H9 (cell line): ENCODE results near the gene CD1C. TPM values are rescaled to one million over a fixed set of nuclear protein-coding genes. Genes with fewer than 3 reads are reported as not detected.

Experiments
- DNase-seq: peaks from one replicate; pipeline ENCODE4 v3.0.0-alpha.2; 2017
- H2AFZ ChIP-seq: one replicate; pipeline ENCODE4 v1.6.1; 2013; ENCODE audit warnings: mild to moderate bottlenecking, low read length, control low read depth, moderate library complexity
- H2AK5ac ChIP-seq: 2 replicates; pipeline ENCODE4 v1.6.1; 2013; ENCODE audit warnings: low read length, control low read depth, mixed read lengths; ENCODE audit not compliant: insufficient read length
- H2BK120ac ChIP-seq: one replicate; pipeline ENCODE4 v1.6.1; 2013; ENCODE audit warnings: low read depth, mild to moderate bottlenecking, low read length, control low read depth, inconsistent platforms; ENCODE audit not compliant: poor library complexity, severe bottlenecking
- H2BK12ac ChIP-seq: 2 replicates; pipeline ENCODE4 v1.6.1; 2013; ENCODE audit warnings: low read length, control low read depth, mixed read lengths, low read depth; ENCODE audit not compliant: insufficient read length
- H2BK15ac ChIP-seq: 2 replicates; pipeline ENCODE4 v1.6.1; 2013; ENCODE audit warnings: low read depth, low read length, control low read depth
- H2BK20ac ChIP-seq: one replicate; pipeline ENCODE4 v1.6.1; 2013; ENCODE audit warnings: low read depth, mild to moderate bottlenecking, low read length, control low read depth, inconsistent platforms; ENCODE audit not compliant: poor library complexity, severe bottlenecking
- H2BK5ac ChIP-seq: 2 replicates; pipeline ENCODE4 v1.6.1; 2013; ENCODE audit warnings: low read length, control low read depth, mixed read lengths; ENCODE audit not compliant: insufficient read length
- H3K14ac ChIP-seq: 2 replicates; pipeline ENCODE4 v1.6.1; 2013; ENCODE audit warnings: low read length, control low read depth; ENCODE audit not compliant: insufficient read depth
- H3K18ac ChIP-seq: 2 replicates; pipeline ENCODE4 v1.6.1; 2013; ENCODE audit warnings: low read depth, mild to moderate bottlenecking, mixed read lengths, low read length, control low read depth; ENCODE audit not compliant: insufficient read length
- H3K23ac ChIP-seq: 2 replicates; pipeline ENCODE4 v1.6.1; 2013; ENCODE audit warnings: low read length, control low read depth, mixed read lengths, low read depth; ENCODE audit not compliant: insufficient read length
- H3K23me2 ChIP-seq: 2 replicates; pipeline ENCODE4 v1.6.1; 2013; ENCODE audit warnings: low read depth, mild to moderate bottlenecking, mixed read lengths, low read length, control low read depth; ENCODE audit not compliant: insufficient read length, poor library complexity, severe bottlenecking
- H3K27ac ChIP-seq: 2 replicates; pipeline ENCODE4 v1.5.1; 2013; ENCODE audit warnings: low read length, control low read depth, mixed read lengths, low read depth; ENCODE audit not compliant: insufficient read length
- H3K27me3 ChIP-seq: 2 replicates; pipeline ENCODE4 v1.6.1; 2013; ENCODE audit warnings: low read length, control low read depth, inconsistent platforms; ENCODE audit not compliant: insufficient read depth
- H3K4ac ChIP-seq: 2 replicates; pipeline ENCODE4 v1.6.1; 2013; ENCODE audit warnings: low read depth, mild to moderate bottlenecking, control low read depth, inconsistent platforms, low read length, moderate library complexity
- H3K4me1 ChIP-seq: 2 replicates; pipeline ENCODE4 v1.6.1; 2013; ENCODE audit warnings: low read length, control low read depth, inconsistent platforms; ENCODE audit not compliant: insufficient read depth
- H3K4me2 ChIP-seq: 2 replicates; pipeline ENCODE4 v1.6.1; 2013; ENCODE audit warnings: low read length, control low read depth, mixed read lengths; ENCODE audit not compliant: insufficient read length, insufficient read depth
- H3K56ac ChIP-seq: 2 replicates; pipeline ENCODE4 v1.6.1; 2013; ENCODE audit warnings: low read depth, mild to moderate bottlenecking, mixed read lengths, low read length, control low read depth; ENCODE audit not compliant: insufficient read length
- H3K79me1 ChIP-seq: 2 replicates; pipeline ENCODE4 v1.6.1; 2013; ENCODE audit warnings: low read depth, mild to moderate bottlenecking, moderate library complexity, low read length, control low read depth, inconsistent platforms; ENCODE audit not compliant: insufficient read depth, poor library complexity, severe bottlenecking
- H3K79me2 ChIP-seq: 2 replicates; pipeline ENCODE4 v1.6.1; 2013; ENCODE audit warnings: low read length, control low read depth, inconsistent platforms; ENCODE audit not compliant: insufficient read depth
- H3K9ac ChIP-seq: 2 replicates; pipeline ENCODE4 v1.6.1; 2013; ENCODE audit warnings: low read length, control low read depth, mixed read lengths; ENCODE audit not compliant: insufficient read length; ENCODE audit errors: extremely low read depth
- H3K9me3 ChIP-seq: one replicate; pipeline ENCODE4 v1.6.1; 2013; ENCODE audit warnings: low read depth, low read length, inconsistent platforms; ENCODE audit not compliant: control insufficient read depth
- H3T11ph ChIP-seq: one replicate; pipeline ENCODE4 v1.6.1; 2013; ENCODE audit warnings: mild to moderate bottlenecking, low read length, control low read depth, inconsistent platforms
- H4K20me1 ChIP-seq: one replicate; pipeline ENCODE4 v1.6.1; 2013; ENCODE audit not compliant: control insufficient read depth, insufficient read length, insufficient read depth
- H4K5ac ChIP-seq: 2 replicates; pipeline ENCODE4 v1.6.1; 2013; ENCODE audit warnings: low read depth, mild to moderate bottlenecking, mixed read lengths, low read length, control low read depth; ENCODE audit not compliant: insufficient read length
- H4K8ac ChIP-seq: replicated peaks from 2 replicates; pipeline ENCODE4 v1.6.1; 2013; ENCODE audit warnings: low read length, control low read depth, mixed read lengths, low read depth; ENCODE audit not compliant: insufficient read length
- H4K91ac ChIP-seq: 2 replicates; pipeline ENCODE4 v1.6.1; 2013; ENCODE audit warnings: low read depth, mild to moderate bottlenecking, moderate library complexity, mixed read lengths, low read length, control low read depth; ENCODE audit not compliant: insufficient read length
- H3K27ac Mint-ChIP-seq, 3 experiments: 2 replicates in 2 of 3; 3 replicates in 1 of 3; pipeline ENCODE4 v1.8.0; 2020 to 2021; ENCODE audit warnings: mixed read lengths in 3 of 3, mild to moderate bottlenecking in 1 of 3, moderate library complexity in 1 of 3
- H3K27me3 Mint-ChIP-seq: 2 replicates; pipeline ENCODE4 v1.8.0; 2021; ENCODE audit warnings: low read depth, mild to moderate bottlenecking, moderate library complexity, mixed read lengths
- H3K36me3 Mint-ChIP-seq, 3 experiments: 2 replicates in 2 of 3; 3 replicates in 1 of 3; pipeline ENCODE4 v1.8.0; 2020 to 2021; ENCODE audit warnings: low read depth in 3 of 3, mixed read lengths in 3 of 3; ENCODE audit not compliant: insufficient read depth in 1 of 3
- H3K4me1 Mint-ChIP-seq, 2 experiments: 2 replicates each; pipeline ENCODE4 v1.8.0; 2020; ENCODE audit warnings: mixed read lengths in 2 of 2
- H3K4me3 Mint-ChIP-seq, 2 experiments: 2 replicates in 1 of 2; 3 replicates in 1 of 2; pipeline ENCODE4 v1.8.0; 2020 to 2021; ENCODE audit warnings: mild to moderate bottlenecking in 2 of 2, mixed read lengths in 2 of 2, moderate library complexity in 1 of 2
- H3K9me3 Mint-ChIP-seq, 2 experiments: 2 replicates in 1 of 2; 3 replicates in 1 of 2; pipeline ENCODE4 v1.8.0; 2020; ENCODE audit warnings: mild to moderate bottlenecking in 2 of 2, mixed read lengths in 2 of 2, moderate library complexity in 1 of 2
- CTCF ChIP-seq: fragments of 200-600 bp; sonication (generic); conservative IDR thresholded peaks from 3 replicates; pipeline ENCODE4 v1.8.0; 2021; ENCODE audit warnings: antibody characterized with exemption, mild to moderate bottlenecking
- WGBS: extraction: QIAGEN DNeasy Blood & Tissue Kit; methylation state at CpG from one replicate; pipeline ENCODE4 v1.1.7; 2013; ENCODE audit warnings: missing lambda C conversion rate, low lambda C conversion rate, mixed read lengths; ENCODE audit not compliant: insufficient read length; ENCODE audit errors: extremely low coverage; 5-methylcytosine and 5-hydroxymethylcytosine counted together
- total RNA-seq: library from RNA; stranded (reverse); gene quantifications from 2 replicates; pipeline ENCODE4 v1.2.1, GENCODE V29; 2021

CD1C gene
- total RNA-seq, 1 experiment from 2014 or later: not detected

- H2AK5ac ChIP-seq: no peak overlapping the region
- no peaks in the 10 kb centered on the region for H4K20me1 ChIP-seq
- no peak overlapping the region for H2BK15ac ChIP-seq
- H3K4me2 ChIP-seq: no peak overlapping the region
- H3K27ac ChIP-seq: no peak overlapping the region
- H4K8ac ChIP-seq: no peak overlapping the region
- H3K79me1 ChIP-seq: no peaks in the 10 kb centered on the region
- H3K56ac ChIP-seq: no peak overlapping the region
- H3K14ac ChIP-seq: no peak overlapping the region
- no peak overlapping the region for H2BK120ac ChIP-seq
- WGBS: no CpG with 5 or more reads among the region's 7 CpGs
- no peaks in the 10 kb centered on the region for H3K4me1 ChIP-seq
- H3K36me3 Mint-ChIP-seq: peaks cover 3 to 17% (median 3%) of the 10 kb centered on the region in 3 experiments; a peak in 6 of 7 replicates
- no peak overlapping the region for H2BK20ac ChIP-seq
- no peak overlapping the region for H3K18ac ChIP-seq
- DNase-seq: no peak
- H3K27ac Mint-ChIP-seq: no peak overlapping the region
- no peak overlapping the region for H2AFZ ChIP-seq
- no peak overlapping the region for H3K9ac ChIP-seq
- H3K4ac ChIP-seq: no peak overlapping the region
- peaks cover 5 to 6% of the 10 kb centered on the region in 2 experiments; a peak in 3 of 4 replicates for H3K4me1 Mint-ChIP-seq
- no peak overlapping the region for H4K5ac ChIP-seq
- no peaks in the 10 kb centered on the region for H3K9me3 ChIP-seq
- no peaks in the 10 kb centered on the region for H3K23me2 ChIP-seq
- no peak overlapping the region for H4K91ac ChIP-seq
- H3T11ph ChIP-seq: no peak overlapping the region
- H2BK5ac ChIP-seq: no peak overlapping the region
- no peak overlapping the region for H3K23ac ChIP-seq
- no peaks in the 10 kb centered on the region for H3K27me3 ChIP-seq
- H3K27me3 Mint-ChIP-seq: no peaks in the 10 kb centered on the region; the same call in 1 of the 2 replicates
- no peak for TF ChIP-seq CTCF
- peaks cover 14 to 18% of the 10 kb centered on the region in 2 experiments for H3K9me3 Mint-ChIP-seq
- H2BK12ac ChIP-seq: no peak overlapping the region
- no peaks in the 10 kb centered on the region for H3K79me2 ChIP-seq
- H3K4me3 Mint-ChIP-seq: no peak overlapping the region
Measured at GRCh38 chr1:158285756-158286241, 3.9 kb upstream of the CD1C start.
